K562 (cell line): ENCODE results near the gene CEL. TPM values are rescaled to one million over a fixed set of nuclear protein-coding genes. Genes with fewer than 3 reads are reported as not detected.
A peak's percentile ranks its signal among the peaks of the same experiment; 100 is the strongest.

Source experiments
- HDAC2 ChIP-seq: fragments of 450-650 bp; IDR thresholded peaks from 2 replicates; pipeline ENCODE4 v1.6.1; 2016; ENCODE audit warnings: mild to moderate bottlenecking
- KLF6 ChIP-seq: fragments of 250-450 bp; sonication (Bioruptor Pico); IDR thresholded peaks from 2 replicates; pipeline ENCODE4 v1.4.0; 2020; ENCODE audit warnings: mild to moderate bottlenecking, moderate library complexity, borderline replicate concordance
- MTA3 ChIP-seq: fragments of 450-650 bp; formaldehyde crosslinking; IDR thresholded peaks from 2 replicates; pipeline ENCODE4 v1.6.1; 2017; ENCODE audit warnings: mild to moderate bottlenecking, borderline replicate concordance
- SIN3B ChIP-seq: fragments of 450-650 bp; IDR thresholded peaks from 2 replicates; pipeline ENCODE4 v1.6.1; 2017; ENCODE audit warnings: low read depth, mild to moderate bottlenecking, moderate library complexity
- SRF ChIP-seq, 2 experiments: fragments of 250-450, 450-650 bp in 1 of 2; sonication (Bioruptor Pico) in 1 of 2; sonication (generic) in 1 of 2; formaldehyde crosslinking; IDR thresholded peaks; 2 replicates each; pipeline versions ENCODE4 v1.5.0 to v1.5.1; 2020 to 2022; ENCODE audit warnings: mild to moderate bottlenecking in 1 of 2, missing genetic modification reagents in 1 of 2
- TEAD1 ChIP-seq, 2 experiments: fragments of 450-650 bp in 1 of 2; sonication (generic) in 1 of 2; formaldehyde crosslinking; IDR thresholded peaks; 2 replicates each; pipeline versions ENCODE4 v1.4.0 to v1.8.0; 2020 to 2022; ENCODE audit warnings: mild to moderate bottlenecking in 2 of 2, missing genetic modification reagents in 1 of 2
- ZBTB7A ChIP-seq: IDR thresholded peaks from 2 replicates; pipeline ENCODE4 v1.6.1; 2011; ENCODE audit warnings: low read depth, mild to moderate bottlenecking, low read length, moderate library complexity, borderline replicate concordance; ENCODE audit not compliant: control insufficient read depth
- polyA plus RNA-seq, 8 experiments: library from polyadenylated mRNA; depleted of rRNA in 4 of 8; stranded (reverse) in 5 of 8; unstranded in 3 of 8; fragments of >200 nt; fragmentation: Nextera tagmentation in 2 of 8; fragmentation: Illumina TruSeq in 1 of 8; extraction: Ambion mirVana in 2 of 8; extraction: Trizol in 1 of 8; gene quantifications; 2 replicates each; pipeline versions ENCODE4 v1.2.1 to v1.2.3, GENCODE V29; 2011 to 2014; ENCODE audit warnings: inconsistent platforms in 1 of 8, missing spikeins in 1 of 8
- total RNA-seq, 7 experiments: library from RNA; depleted of rRNA in 6 of 7; stranded (reverse); fragments of >200 nt in 6 of 7; fragmentation: Illumina TruSeq in 2 of 7; extraction: Trizol in 2 of 7; gene quantifications; 2 replicates each; pipeline versions ENCODE4 v1.2.1 to v1.2.3, GENCODE V29; 2011 to 2021; ENCODE audit warnings: low replicate concordance in 1 of 7
- TF ChIP-seq, protein P1 (sequence below): sonication (generic); formaldehyde crosslinking; IDR thresholded peaks from 2 replicates; pipeline ENCODE4 v1.4.0; 2020; ENCODE audit warnings: mild to moderate bottlenecking, missing genetic modification reagents
- TF ChIP-seq, protein P2 (sequence below): fragments of 450-650 bp; formaldehyde crosslinking; IDR thresholded peaks from 2 replicates; pipeline ENCODE4 v1.4.0; 2020; ENCODE audit warnings: mild to moderate bottlenecking, moderate library complexity
- TF ChIP-seq, protein P3 (sequence below): fragments of 250-450 bp; sonication (Bioruptor Pico); IDR thresholded peaks from 2 replicates; pipeline ENCODE4 v1.4.0; 2020; ENCODE audit warnings: mild to moderate bottlenecking, moderate library complexity
- TF ChIP-seq, protein P4 (sequence below), 2 experiments: fragments of 450-650 bp; formaldehyde crosslinking in 1 of 2; IDR thresholded peaks; 2 replicates each; pipeline versions ENCODE4 v1.4.0 to v1.6.1; 2014 to 2020; ENCODE audit warnings: mild to moderate bottlenecking in 2 of 2, borderline replicate concordance in 1 of 2, low read depth in 1 of 2

CEL gene
- total and polyA plus RNA-seq, 9 of the 15 experiments (the other 6 are each of a cell fraction or from before 2014, with no cell fraction given) = 0.09 to 3.0 (median 0.51) TPM; not detected in 2

DNA sequence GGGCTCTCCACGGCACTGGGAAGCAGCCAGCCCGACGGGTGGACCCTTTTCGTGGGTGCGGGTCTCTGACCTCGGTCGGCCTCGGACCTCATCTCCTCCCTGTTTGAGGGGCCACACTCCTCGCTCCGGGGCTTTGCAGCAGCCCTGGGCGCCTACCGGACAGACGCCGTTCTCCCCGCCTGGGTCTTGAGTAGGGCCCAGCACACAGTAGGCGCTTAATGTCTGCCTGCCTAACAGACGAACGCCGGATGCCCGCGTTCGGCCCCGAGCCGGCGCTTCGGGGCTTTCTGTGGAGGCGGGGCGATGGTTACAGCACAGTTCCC is 31.8 kb upstream of the CEL start (continued):
- TF ChIP-seq, protein P1, sequence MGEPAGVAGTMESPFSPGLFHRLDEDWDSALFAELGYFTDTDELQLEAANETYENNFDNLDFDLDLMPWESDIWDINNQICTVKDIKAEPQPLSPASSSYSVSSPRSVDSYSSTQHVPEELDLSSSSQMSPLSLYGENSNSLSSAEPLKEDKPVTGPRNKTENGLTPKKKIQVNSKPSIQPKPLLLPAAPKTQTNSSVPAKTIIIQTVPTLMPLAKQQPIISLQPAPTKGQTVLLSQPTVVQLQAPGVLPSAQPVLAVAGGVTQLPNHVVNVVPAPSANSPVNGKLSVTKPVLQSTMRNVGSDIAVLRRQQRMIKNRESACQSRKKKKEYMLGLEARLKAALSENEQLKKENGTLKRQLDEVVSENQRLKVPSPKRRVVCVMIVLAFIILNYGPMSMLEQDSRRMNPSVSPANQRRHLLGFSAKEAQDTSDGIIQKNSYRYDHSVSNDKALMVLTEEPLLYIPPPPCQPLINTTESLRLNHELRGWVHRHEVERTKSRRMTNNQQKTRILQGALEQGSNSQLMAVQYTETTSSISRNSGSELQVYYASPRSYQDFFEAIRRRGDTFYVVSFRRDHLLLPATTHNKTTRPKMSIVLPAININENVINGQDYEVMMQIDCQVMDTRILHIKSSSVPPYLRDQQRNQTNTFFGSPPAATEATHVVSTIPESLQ = 0 out of 2 replicates have a peak, but pooled peaks have one; percentile 46
- TF ChIP-seq ZBTB7A (peak; percentile 39; the same call in 1 of the 2 replicates), SIN3B (peak; percentile 76), MTA3 (0 out of 2 replicates have a peak, but pooled peaks have one; percentile 22), SRF (CRISPR knock-in tag; IDR thresholded peaks at IDR 0.05) (0 out of 4 replicates have a peak, but pooled peaks of 1 of the 2 experiments have one; percentile 7), HDAC2 (0 out of 2 replicates have a peak, but pooled peaks have one; percentile 13), KLF6 (CRISPR knock-in tag) (no peak), TEAD1 (CRISPR knock-in tag; IDR thresholded peaks at IDR 0.05) (0 out of 4 replicates have a peak, but pooled peaks of 1 of the 2 experiments have one; percentile 33)
- TF ChIP-seq, protein P2, sequence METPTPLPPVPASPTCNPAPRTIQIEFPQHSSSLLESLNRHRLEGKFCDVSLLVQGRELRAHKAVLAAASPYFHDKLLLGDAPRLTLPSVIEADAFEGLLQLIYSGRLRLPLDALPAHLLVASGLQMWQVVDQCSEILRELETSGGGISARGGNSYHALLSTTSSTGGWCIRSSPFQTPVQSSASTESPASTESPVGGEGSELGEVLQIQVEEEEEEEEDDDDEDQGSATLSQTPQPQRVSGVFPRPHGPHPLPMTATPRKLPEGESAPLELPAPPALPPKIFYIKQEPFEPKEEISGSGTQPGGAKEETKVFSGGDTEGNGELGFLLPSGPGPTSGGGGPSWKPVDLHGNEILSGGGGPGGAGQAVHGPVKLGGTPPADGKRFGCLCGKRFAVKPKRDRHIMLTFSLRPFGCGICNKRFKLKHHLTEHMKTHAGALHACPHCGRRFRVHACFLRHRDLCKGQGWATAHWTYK (CRISPR knock-in tag) = 0 out of 2 replicates have a peak, but pooled peaks have one; percentile 52
- TF ChIP-seq, protein P3, sequence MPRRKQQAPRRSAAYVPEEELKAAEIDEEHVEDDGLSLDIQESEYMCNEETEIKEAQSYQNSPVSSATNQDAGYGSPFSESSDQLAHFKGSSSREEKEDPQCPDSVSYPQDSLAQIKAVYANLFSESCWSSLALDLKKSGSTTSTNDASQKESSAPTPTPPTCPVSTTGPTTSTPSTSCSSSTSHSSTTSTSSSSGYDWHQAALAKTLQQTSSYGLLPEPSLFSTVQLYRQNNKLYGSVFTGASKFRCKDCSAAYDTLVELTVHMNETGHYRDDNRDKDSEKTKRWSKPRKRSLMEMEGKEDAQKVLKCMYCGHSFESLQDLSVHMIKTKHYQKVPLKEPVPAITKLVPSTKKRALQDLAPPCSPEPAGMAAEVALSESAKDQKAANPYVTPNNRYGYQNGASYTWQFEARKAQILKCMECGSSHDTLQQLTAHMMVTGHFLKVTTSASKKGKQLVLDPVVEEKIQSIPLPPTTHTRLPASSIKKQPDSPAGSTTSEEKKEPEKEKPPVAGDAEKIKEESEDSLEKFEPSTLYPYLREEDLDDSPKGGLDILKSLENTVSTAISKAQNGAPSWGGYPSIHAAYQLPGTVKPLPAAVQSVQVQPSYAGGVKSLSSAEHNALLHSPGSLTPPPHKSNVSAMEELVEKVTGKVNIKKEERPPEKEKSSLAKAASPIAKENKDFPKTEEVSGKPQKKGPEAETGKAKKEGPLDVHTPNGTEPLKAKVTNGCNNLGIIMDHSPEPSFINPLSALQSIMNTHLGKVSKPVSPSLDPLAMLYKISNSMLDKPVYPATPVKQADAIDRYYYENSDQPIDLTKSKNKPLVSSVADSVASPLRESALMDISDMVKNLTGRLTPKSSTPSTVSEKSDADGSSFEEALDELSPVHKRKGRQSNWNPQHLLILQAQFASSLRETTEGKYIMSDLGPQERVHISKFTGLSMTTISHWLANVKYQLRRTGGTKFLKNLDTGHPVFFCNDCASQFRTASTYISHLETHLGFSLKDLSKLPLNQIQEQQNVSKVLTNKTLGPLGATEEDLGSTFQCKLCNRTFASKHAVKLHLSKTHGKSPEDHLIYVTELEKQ (CRISPR knock-in tag) = 0 out of 2 replicates have a peak, but pooled peaks have one; percentile 23
- TF ChIP-seq, protein P4, sequence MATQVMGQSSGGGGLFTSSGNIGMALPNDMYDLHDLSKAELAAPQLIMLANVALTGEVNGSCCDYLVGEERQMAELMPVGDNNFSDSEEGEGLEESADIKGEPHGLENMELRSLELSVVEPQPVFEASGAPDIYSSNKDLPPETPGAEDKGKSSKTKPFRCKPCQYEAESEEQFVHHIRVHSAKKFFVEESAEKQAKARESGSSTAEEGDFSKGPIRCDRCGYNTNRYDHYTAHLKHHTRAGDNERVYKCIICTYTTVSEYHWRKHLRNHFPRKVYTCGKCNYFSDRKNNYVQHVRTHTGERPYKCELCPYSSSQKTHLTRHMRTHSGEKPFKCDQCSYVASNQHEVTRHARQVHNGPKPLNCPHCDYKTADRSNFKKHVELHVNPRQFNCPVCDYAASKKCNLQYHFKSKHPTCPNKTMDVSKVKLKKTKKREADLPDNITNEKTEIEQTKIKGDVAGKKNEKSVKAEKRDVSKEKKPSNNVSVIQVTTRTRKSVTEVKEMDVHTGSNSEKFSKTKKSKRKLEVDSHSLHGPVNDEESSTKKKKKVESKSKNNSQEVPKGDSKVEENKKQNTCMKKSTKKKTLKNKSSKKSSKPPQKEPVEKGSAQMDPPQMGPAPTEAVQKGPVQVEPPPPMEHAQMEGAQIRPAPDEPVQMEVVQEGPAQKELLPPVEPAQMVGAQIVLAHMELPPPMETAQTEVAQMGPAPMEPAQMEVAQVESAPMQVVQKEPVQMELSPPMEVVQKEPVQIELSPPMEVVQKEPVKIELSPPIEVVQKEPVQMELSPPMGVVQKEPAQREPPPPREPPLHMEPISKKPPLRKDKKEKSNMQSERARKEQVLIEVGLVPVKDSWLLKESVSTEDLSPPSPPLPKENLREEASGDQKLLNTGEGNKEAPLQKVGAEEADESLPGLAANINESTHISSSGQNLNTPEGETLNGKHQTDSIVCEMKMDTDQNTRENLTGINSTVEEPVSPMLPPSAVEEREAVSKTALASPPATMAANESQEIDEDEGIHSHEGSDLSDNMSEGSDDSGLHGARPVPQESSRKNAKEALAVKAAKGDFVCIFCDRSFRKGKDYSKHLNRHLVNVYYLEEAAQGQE (IDR thresholded peaks at IDR 0.05; ENCODE audit: borderline replicate concordance) = no peak
- TF ChIP-seq, protein P4 (CRISPR knock-in tag; IDR thresholded peaks at IDR 0.05; ENCODE audit: low read depth) = peak; percentile 22; the same call in 1 of the 2 replicates
